ENCODE measurements around the gene ARMC2. TPM values are rescaled to one million over a fixed set of nuclear protein-coding genes. Genes with fewer than 3 reads are reported as not detected.

Gene ARMC2
- total RNA-seq, 2 donors from 2014 or later = 2.3 to 3.3 TPM

- Mint-ChIP-seq H3K9me3 (no peaks in the 10 kb centered on the region), H3K27ac (no peak overlapping the region), H3K36me3 (peaks cover 0 to 9% of the 10 kb centered on the region in 2 donors)
- DNase-seq (ENCODE audit: low spot score in 2 of 2) (no peak), ATAC-seq (no peak)
Measured at GRCh38 chr6:109001291-109001894, 153.2 kb downstream of the ARMC2 start.

GRCh38 chr6:109002051-109002697 is 154.0 kb downstream of the ARMC2 start:
- no peak for DNase-seq (ENCODE audit: low spot score in 2 of 2)
- H3K27ac Mint-ChIP-seq = no peak overlapping the region
- H3K9me3 Mint-ChIP-seq = no peaks in the 10 kb centered on the region
- H3K36me3 Mint-ChIP-seq = peaks cover 0 to 9% of the 10 kb centered on the region in 2 donors
- no peak for ATAC-seq

- Mint-ChIP-seq H3K27ac (no peak overlapping the region), H3K36me3 (peaks cover 0 to 9% of the 10 kb centered on the region in 2 donors), H3K9me3 (no peaks in the 10 kb centered on the region)
- ATAC-seq (no peak), DNase-seq (ENCODE audit: low spot score in 2 of 2) (no peak)
Measured at GRCh38 chr6:109002882-109003281, 154.7 kb downstream of the ARMC2 start.

- peak in 1 of 2 donors; percentile 4 for ATAC-seq
- no peak for DNase-seq (ENCODE audit: low spot score in 2 of 2)
- peak overlapping the region in 1 of 2 donors; percentile 94 for H3K27ac Mint-ChIP-seq
- no peaks in the 10 kb centered on the region for H3K9me3 Mint-ChIP-seq
- H3K36me3 Mint-ChIP-seq = peaks cover 0 to 8% of the 10 kb centered on the region in 2 donors
Measured at GRCh38 chr6:109006818-109007217, 158.6 kb downstream of the ARMC2 start.

- DNase-seq (ENCODE audit: low spot score in 2 of 2) (no peak), ATAC-seq (no peak)
- peaks cover 0 to 2% of the 10 kb centered on the region in 2 donors for H3K9me3 Mint-ChIP-seq
- peaks cover 0 to 8% of the 10 kb centered on the region in 2 donors for H3K36me3 Mint-ChIP-seq
- H3K27ac Mint-ChIP-seq = peak overlapping the region in 1 of 2 donors; percentile 94
Measured at GRCh38 chr6:109007521-109007920, 159.3 kb downstream of the ARMC2 start.

GRCh38 chr6:109008054-109008453 is 159.8 kb downstream of the ARMC2 start:
- no peak for DNase-seq (ENCODE audit: low spot score in 2 of 2)
- H3K36me3 Mint-ChIP-seq = peaks cover 0 to 8% of the 10 kb centered on the region in 2 donors
- ATAC-seq = peak in 1 of 2 donors; percentile 37
- peaks cover 0 to 4% of the 10 kb centered on the region in 2 donors for H3K9me3 Mint-ChIP-seq
- peak overlapping the region in 1 of 2 donors; percentile 94 for H3K27ac Mint-ChIP-seq

- ATAC-seq = peak; percentile 31 to 50
- H3K9me3 Mint-ChIP-seq = peaks cover 0 to 4% of the 10 kb centered on the region in 2 donors
- DNase-seq (ENCODE audit: low spot score in 2 of 2) = peak in 1 of 2 donors; percentile 27
- H3K36me3 Mint-ChIP-seq = peaks cover 0 to 8% of the 10 kb centered on the region in 2 donors
- peak overlapping the region; percentile 78 to 94 for H3K27ac Mint-ChIP-seq
Measured at GRCh38 chr6:109008537-109009235, 160.5 kb downstream of the ARMC2 start.

- Mint-ChIP-seq H3K27ac (peak overlapping the region; percentile 94 to 98), H3K36me3 (peaks cover 0 to 8% of the 10 kb centered on the region in 2 donors), H3K9me3 (peaks cover 0 to 4% of the 10 kb centered on the region in 2 donors)
- DNase-seq (ENCODE audit: low spot score in 2 of 2) = peak; percentile 89 to 92
- peak; percentile 92 for ATAC-seq
Measured at GRCh38 chr6:109009236-109009961, 161.2 kb downstream of the ARMC2 start.

GRCh38 chr6:109009962-109010704 is 161.9 kb downstream of the ARMC2 start:
- peak overlapping the region; percentile 94 to 98 for H3K27ac Mint-ChIP-seq
- DNase-seq (ENCODE audit: low spot score in 2 of 2) (no peak), ATAC-seq (peak in 1 of 2 donors; percentile 2)
- peaks cover 0 to 4% of the 10 kb centered on the region in 2 donors for H3K9me3 Mint-ChIP-seq
- H3K36me3 Mint-ChIP-seq = peaks cover 0 to 8% of the 10 kb centered on the region in 2 donors

- DNase-seq (ENCODE audit: low spot score in 2 of 2) = no peak
- H3K36me3 Mint-ChIP-seq = peaks cover 0 to 8% of the 10 kb centered on the region in 2 donors
- ATAC-seq = no peak
- H3K27ac Mint-ChIP-seq = peak overlapping the region in 1 of 2 donors; percentile 94
- H3K9me3 Mint-ChIP-seq = peaks cover 0 to 4% of the 10 kb centered on the region in 2 donors
Measured at GRCh38 chr6:109010705-109011102, 162.5 kb downstream of the ARMC2 start.

GRCh38 chr6:109013656-109014305 is 165.6 kb downstream of the ARMC2 start:
- Mint-ChIP-seq H3K27ac (peak overlapping the region; percentile 17 to 56), H3K9me3 (peaks cover 0 to 4% of the 10 kb centered on the region in 2 donors), H3K36me3 (peaks cover 0 to 8% of the 10 kb centered on the region in 2 donors)
- peak in 1 of 2 donors; percentile 25 for ATAC-seq
- no peak for DNase-seq (ENCODE audit: low spot score in 2 of 2)

- Mint-ChIP-seq H3K27ac (peak overlapping the region in 1 of 2 donors; percentile 56), H3K36me3 (peaks cover 0 to 7% of the 10 kb centered on the region in 2 donors), H3K9me3 (peaks cover 0 to 4% of the 10 kb centered on the region in 2 donors)
- DNase-seq (ENCODE audit: low spot score in 2 of 2) (no peak), ATAC-seq (no peak)
Measured at GRCh38 chr6:109014606-109015005, 166.4 kb downstream of the ARMC2 start.

GRCh38 chr6:109015176-109015575 is 167.0 kb downstream of the ARMC2 start:
- Mint-ChIP-seq H3K27ac (peak overlapping the region in 1 of 2 donors; percentile 56), H3K36me3 (peaks cover 0 to 1% of the 10 kb centered on the region in 2 donors)

GRCh38 chr6:109019911-109020310 is 171.7 kb downstream of the ARMC2 start:
- DNase-seq (ENCODE audit: low spot score in 2 of 2) (no peak), ATAC-seq (no peak)
- Mint-ChIP-seq H3K36me3 (no peaks in the 10 kb centered on the region), H3K27ac (no peak overlapping the region), H3K9me3 (no peaks in the 10 kb centered on the region)

More at GRCh38 chr6:109015176-109015575, 167.0 kb downstream of the ARMC2 start:
- ATAC-seq = peak in 1 of 2 donors; percentile 48
- no peak for DNase-seq (ENCODE audit: low spot score in 2 of 2)
- peaks cover 0 to 4% of the 10 kb centered on the region in 2 donors for H3K9me3 Mint-ChIP-seq

- Mint-ChIP-seq H3K27ac (no peak overlapping the region), H3K36me3 (no peaks in the 10 kb centered on the region), H3K9me3 (no peaks in the 10 kb centered on the region)
- ATAC-seq (no peak), DNase-seq (ENCODE audit: low spot score in 2 of 2) (no peak)
Measured at GRCh38 chr6:109021870-109022269, 173.6 kb downstream of the ARMC2 start.

Data from activated naive CD4-positive, alpha-beta T cell treated with anti-CD3 and anti-CD28 coated beads, Interleukin-2, amount 50 U/mL, for 72 hours (primary cell).